Skeletal muscle tissue (tissue), 4 donors: Measurements from ENCODE around the gene IGSF21. TPM values are rescaled to one million over a fixed set of nuclear protein-coding genes. Genes with fewer than 3 reads are reported as not detected.
"Not testable (repeated sequence)": the region's sequence is repeated elsewhere in the genome, so short reads cannot be mapped to it uniquely, and the experiment has no call there.

Experiments
- H3K27ac ChIP-seq: one replicate; pipeline ENCODE4 v1.7.0; 2013; ENCODE audit warnings: mild to moderate bottlenecking, low read depth, low read length, inconsistent platforms
- H3K27me3 ChIP-seq, 3 donors: one replicate each; pipeline ENCODE4 v1.7.0; 2013; ENCODE audit warnings: low read length in 3 of 3; ENCODE audit not compliant: control insufficient read depth in 3 of 3, insufficient read depth in 3 of 3
- H3K36me3 ChIP-seq, 3 donors: one replicate each; pipeline ENCODE4 v1.7.0; 2013; ENCODE audit warnings: low read length in 3 of 3; ENCODE audit not compliant: control insufficient read depth in 3 of 3, insufficient read depth in 3 of 3
- H3K4me1 ChIP-seq, 3 donors: one replicate each; pipeline ENCODE4 v1.7.0; 2013; ENCODE audit warnings: low read length in 3 of 3, mild to moderate bottlenecking in 3 of 3; ENCODE audit not compliant: control insufficient read depth in 3 of 3, insufficient read depth in 3 of 3
- H3K4me3 ChIP-seq, 3 donors: one replicate each; pipeline ENCODE4 v1.7.0; 2013; ENCODE audit warnings: low read length in 3 of 3
- H3K9ac ChIP-seq, 3 donors: one replicate each; pipeline ENCODE4 v1.7.0; 2013; ENCODE audit warnings: low read length in 3 of 3, mild to moderate bottlenecking in 3 of 3, moderate library complexity in 2 of 3, low read depth in 1 of 3
- H3K9me3 ChIP-seq, 3 donors: one replicate each; pipeline ENCODE4 v1.7.0; 2013; ENCODE audit warnings: low read length in 3 of 3; ENCODE audit not compliant: control insufficient read depth in 3 of 3
- total RNA-seq: library from RNA; depleted of rRNA; stranded (reverse); fragments of >200 nt; gene quantifications from one replicate; pipeline ENCODE4 v1.2.3, GENCODE V29; 2014
- donor health status: Osteomylitis.

Gene IGSF21
- total RNA-seq, 1 donor from 2014 or later = not detected

GRCh38 chr1:18154430-18155194 lies 47.0 kb downstream of the IGSF21 start:
- H3K9ac ChIP-seq = no peak overlapping the region
- H3K27me3 ChIP-seq = peaks cover 19 to 62% (median 49%) of the 10 kb centered on the region in 3 donors
- no peaks in the 10 kb centered on the region for H3K4me1 ChIP-seq
- H3K9me3 ChIP-seq = no peaks in the 10 kb centered on the region
- H3K4me3 ChIP-seq = no peak overlapping the region
- H3K27ac ChIP-seq = no peak overlapping the region
- no peaks in the 10 kb centered on the region for H3K36me3 ChIP-seq

- H3K27me3 ChIP-seq = peaks cover 19 to 65% (median 44%) of the 10 kb centered on the region in 3 donors
Observed at GRCh38 chr1:18155881-18156385, 48.3 kb downstream of the IGSF21 start.

GRCh38 chr1:18157352-18157751 lies 49.8 kb downstream of the IGSF21 start:
- Histone ChIP-seq H3K4me1 (no peaks in the 10 kb centered on the region), H3K9ac (no peak overlapping the region), H3K4me3 (no peak overlapping the region), H3K36me3 (no peaks in the 10 kb centered on the region), H3K27ac (no peak overlapping the region), H3K27me3 (peaks cover 13 to 75% (median 35%) of the 10 kb centered on the region in 3 donors), H3K9me3 (no peaks in the 10 kb centered on the region)

More at GRCh38 chr1:18155881-18156385, 48.3 kb downstream of the IGSF21 start:
- Histone ChIP-seq H3K9ac (no peak overlapping the region), H3K9me3 (no peaks in the 10 kb centered on the region), H3K36me3 (no peaks in the 10 kb centered on the region), H3K27ac (no peak overlapping the region), H3K4me1 (no peaks in the 10 kb centered on the region), H3K4me3 (no peak overlapping the region)

GRCh38 chr1:18157968-18158367 lies 50.4 kb downstream of the IGSF21 start:
- Histone ChIP-seq H3K4me1 (no peaks in the 10 kb centered on the region), H3K4me3 (no peak overlapping the region), H3K27me3 (peaks cover 13 to 71% (median 30%) of the 10 kb centered on the region in 3 donors), H3K36me3 (no peaks in the 10 kb centered on the region), H3K9me3 (no peaks in the 10 kb centered on the region), H3K9ac (no peak overlapping the region), H3K27ac (no peak overlapping the region)

- Histone ChIP-seq H3K4me1 (no peaks in the 10 kb centered on the region), H3K36me3 (no peaks in the 10 kb centered on the region), H3K9me3 (no peaks in the 10 kb centered on the region), H3K9ac (no peak overlapping the region), H3K27me3 (peaks cover 13 to 66% (median 27%) of the 10 kb centered on the region in 3 donors), H3K4me3 (no peak overlapping the region), H3K27ac (no peak overlapping the region)
Observed at GRCh38 chr1:18158714-18159113, 51.1 kb downstream of the IGSF21 start.

- Histone ChIP-seq H3K4me3 (no peak overlapping the region), H3K4me1 (no peaks in the 10 kb centered on the region), H3K27me3 (peaks cover 13 to 64% (median 22%) of the 10 kb centered on the region in 3 donors), H3K9ac (no peak overlapping the region), H3K36me3 (no peaks in the 10 kb centered on the region), H3K9me3 (no peaks in the 10 kb centered on the region), H3K27ac (no peak overlapping the region)
Observed at GRCh38 chr1:18160290-18160942, 52.8 kb downstream of the IGSF21 start.

- Histone ChIP-seq H3K36me3 (no peaks in the 10 kb centered on the region), H3K9me3 (no peaks in the 10 kb centered on the region), H3K27me3 (peaks cover 13 to 54% (median 25%) of the 10 kb centered on the region in 3 donors), H3K9ac (no peak overlapping the region), H3K4me3 (no peak overlapping the region), H3K4me1 (no peaks in the 10 kb centered on the region), H3K27ac (no peak overlapping the region)
Observed at GRCh38 chr1:18161690-18162089, 54.1 kb downstream of the IGSF21 start.

GRCh38 chr1:18165640-18166039 lies 58.0 kb downstream of the IGSF21 start:
- H3K4me1 ChIP-seq, H3K9ac ChIP-seq, H3K36me3 ChIP-seq, H3K9me3 ChIP-seq, H3K4me3 ChIP-seq: not testable (repeated sequence)
- Histone ChIP-seq H3K27ac (peak overlapping the region; percentile 51), H3K27me3 (peaks cover 14 to 60% (median 41%) of the 10 kb centered on the region in 3 donors)

GRCh38 chr1:18166341-18166740 lies 58.7 kb downstream of the IGSF21 start:
- no peak overlapping the region for H3K9ac ChIP-seq
- H3K27ac ChIP-seq = no peak overlapping the region
- no peaks in the 10 kb centered on the region for H3K9me3 ChIP-seq
- H3K4me3 ChIP-seq = no peak overlapping the region
- H3K27me3 ChIP-seq = peaks cover 21 to 60% (median 47%) of the 10 kb centered on the region in 3 donors
- H3K4me1 ChIP-seq = no peaks in the 10 kb centered on the region
- no peaks in the 10 kb centered on the region for H3K36me3 ChIP-seq

- Histone ChIP-seq H3K27ac (no peak overlapping the region), H3K36me3 (no peaks in the 10 kb centered on the region), H3K4me1 (no peaks in the 10 kb centered on the region), H3K9ac (no peak overlapping the region), H3K4me3 (no peak overlapping the region), H3K27me3 (peaks cover 22 to 55% (median 52%) of the 10 kb centered on the region in 3 donors), H3K9me3 (no peaks in the 10 kb centered on the region)
Observed at GRCh38 chr1:18166929-18167328, 59.3 kb downstream of the IGSF21 start.
